Measurements from ENCODE around the gene FRS2.

Gene FRS2

GRCh38 chr12:69483700-69484099 lies 13.5 kb downstream of the FRS2 start:
- DNase-seq (ENCODE audit: insufficient read length) (no peak), FAIRE-seq (no peak)
- TF ChIP-seq POLR2AphosphoS5 (IDR thresholded peaks at IDR 0.05; ENCODE audit: low read depth, low read length): no peak
- no peak for TF ChIP-seq TAF1 (IDR thresholded peaks at IDR 0.05; ENCODE audit: borderline replicate concordance, low read depth, low read length)
- TF ChIP-seq POLR2A (IDR thresholded peaks at IDR 0.05; ENCODE audit: low read depth, low read length): no peak

GRCh38 chr12:69484428-69484827 lies 14.2 kb downstream of the FRS2 start:
- DNase-seq (ENCODE audit: insufficient read length) (no peak), FAIRE-seq (no peak)
- TF ChIP-seq TAF1 (IDR thresholded peaks at IDR 0.05; ENCODE audit: borderline replicate concordance, low read depth, low read length) (no peak), POLR2AphosphoS5 (IDR thresholded peaks at IDR 0.05; ENCODE audit: low read depth, low read length) (no peak), POLR2A (IDR thresholded peaks at IDR 0.05; ENCODE audit: low read depth, low read length) (no peak)

GRCh38 chr12:69490920-69491643 lies 20.9 kb downstream of the FRS2 start:
- no peak for TF ChIP-seq TAF1 (IDR thresholded peaks at IDR 0.05; ENCODE audit: borderline replicate concordance, low read depth, low read length)
- TF ChIP-seq POLR2AphosphoS5 (IDR thresholded peaks at IDR 0.05; ENCODE audit: low read depth, low read length): no peak
- TF ChIP-seq POLR2A (IDR thresholded peaks at IDR 0.05; ENCODE audit: low read depth, low read length): no peak
- no peak for FAIRE-seq
- DNase-seq (ENCODE audit: insufficient read length): no peak

- no peak for FAIRE-seq
- TF ChIP-seq TAF1 (IDR thresholded peaks at IDR 0.05; ENCODE audit: borderline replicate concordance, low read depth, low read length) (no peak), POLR2AphosphoS5 (IDR thresholded peaks at IDR 0.05; ENCODE audit: low read depth, low read length) (no peak), POLR2A (IDR thresholded peaks at IDR 0.05; ENCODE audit: low read depth, low read length) (no peak)
- DNase-seq (ENCODE audit: insufficient read length): no peak
Measured at GRCh38 chr12:69492739-69493138, 22.6 kb downstream of the FRS2 start.

- FAIRE-seq (no peak), DNase-seq (ENCODE audit: insufficient read length) (no peak)
- TF ChIP-seq POLR2A (IDR thresholded peaks at IDR 0.05; ENCODE audit: low read depth, low read length) (no peak), POLR2AphosphoS5 (IDR thresholded peaks at IDR 0.05; ENCODE audit: low read depth, low read length) (no peak), TAF1 (IDR thresholded peaks at IDR 0.05; ENCODE audit: borderline replicate concordance, low read depth, low read length) (no peak)
Measured at GRCh38 chr12:69495071-69495470, 24.9 kb downstream of the FRS2 start.

GRCh38 chr12:69497308-69498026 lies 27.3 kb downstream of the FRS2 start:
- FAIRE-seq: peak; percentile 58
- peak; percentile 24 for DNase-seq (ENCODE audit: insufficient read length)
- TF ChIP-seq POLR2AphosphoS5 (IDR thresholded peaks at IDR 0.05; ENCODE audit: low read depth, low read length): no peak
- TF ChIP-seq POLR2A (IDR thresholded peaks at IDR 0.05; ENCODE audit: low read depth, low read length): no peak
- TF ChIP-seq TAF1 (IDR thresholded peaks at IDR 0.05; ENCODE audit: borderline replicate concordance, low read depth, low read length): no peak

GRCh38 chr12:69500631-69501030 lies 30.4 kb downstream of the FRS2 start:
- DNase-seq (ENCODE audit: insufficient read length) (no peak), FAIRE-seq (no peak)
- TF ChIP-seq TAF1 (IDR thresholded peaks at IDR 0.05; ENCODE audit: borderline replicate concordance, low read depth, low read length): no peak
- TF ChIP-seq POLR2A (IDR thresholded peaks at IDR 0.05; ENCODE audit: low read depth, low read length): no peak
- TF ChIP-seq POLR2AphosphoS5 (IDR thresholded peaks at IDR 0.05; ENCODE audit: low read depth, low read length): no peak

GRCh38 chr12:69501154-69501895 lies 31.1 kb downstream of the FRS2 start:
- DNase-seq (ENCODE audit: insufficient read length) (no peak), FAIRE-seq (no peak)
- TF ChIP-seq TAF1 (IDR thresholded peaks at IDR 0.05; ENCODE audit: borderline replicate concordance, low read depth, low read length) (no peak), POLR2A (IDR thresholded peaks at IDR 0.05; ENCODE audit: low read depth, low read length) (no peak), POLR2AphosphoS5 (IDR thresholded peaks at IDR 0.05; ENCODE audit: low read depth, low read length) (no peak)

- TF ChIP-seq POLR2A (IDR thresholded peaks at IDR 0.05; ENCODE audit: low read depth, low read length) (no peak), TAF1 (IDR thresholded peaks at IDR 0.05; ENCODE audit: borderline replicate concordance, low read depth, low read length) (no peak), POLR2AphosphoS5 (IDR thresholded peaks at IDR 0.05; ENCODE audit: low read depth, low read length) (no peak)
- FAIRE-seq: no peak
- DNase-seq (ENCODE audit: insufficient read length): no peak
Measured at GRCh38 chr12:69502345-69503081, 32.3 kb downstream of the FRS2 start.

- TF ChIP-seq TAF1 (IDR thresholded peaks at IDR 0.05; ENCODE audit: borderline replicate concordance, low read depth, low read length) (no peak), POLR2AphosphoS5 (IDR thresholded peaks at IDR 0.05; ENCODE audit: low read depth, low read length) (no peak), POLR2A (IDR thresholded peaks at IDR 0.05; ENCODE audit: low read depth, low read length) (no peak)
- FAIRE-seq (no peak), DNase-seq (ENCODE audit: insufficient read length) (no peak)
Measured at GRCh38 chr12:69508091-69508490, 37.9 kb downstream of the FRS2 start.

- no peak for TF ChIP-seq POLR2A (IDR thresholded peaks at IDR 0.05; ENCODE audit: low read depth, low read length)
- TF ChIP-seq TAF1 (IDR thresholded peaks at IDR 0.05; ENCODE audit: borderline replicate concordance, low read depth, low read length): no peak
- TF ChIP-seq POLR2AphosphoS5 (IDR thresholded peaks at IDR 0.05; ENCODE audit: low read depth, low read length): no peak
- no peak for FAIRE-seq
Measured at GRCh38 chr12:69508621-69509020, 38.4 kb downstream of the FRS2 start.

More at GRCh38 chr12:69508621-69509020, 38.4 kb downstream of the FRS2 start:
- DNase-seq (ENCODE audit: insufficient read length): no peak

Measured in GM12892 (cell line).